ES-I3 (cell line): Measurements from ENCODE around the gene HLA-DQB1.
"Not testable (repeated sequence)": the region's sequence is repeated elsewhere in the genome, so short reads cannot be mapped to it uniquely, and the experiment has no call there.

Source experiments
- H3K36me3 ChIP-seq: 2 replicates; pipeline ENCODE4 v1.6.1; 2013; ENCODE audit warnings: mild to moderate bottlenecking, low read length, control low read depth, moderate library complexity; ENCODE audit not compliant: insufficient read depth
- H3K4me1 ChIP-seq: 2 replicates; pipeline ENCODE4 v1.6.1; 2013; ENCODE audit warnings: mild to moderate bottlenecking, control low read depth, low read length; ENCODE audit not compliant: insufficient read depth
- H3K9ac ChIP-seq: 2 replicates; pipeline ENCODE4 v1.6.1; 2013; ENCODE audit warnings: low read depth, mild to moderate bottlenecking, low read length, moderate library complexity
- H3K9me3 ChIP-seq: 2 replicates; pipeline ENCODE4 v1.6.1; 2013; ENCODE audit warnings: mild to moderate bottlenecking, low read length, moderate library complexity; ENCODE audit not compliant: control insufficient read depth, insufficient read depth

Gene HLA-DQB1

DNA sequence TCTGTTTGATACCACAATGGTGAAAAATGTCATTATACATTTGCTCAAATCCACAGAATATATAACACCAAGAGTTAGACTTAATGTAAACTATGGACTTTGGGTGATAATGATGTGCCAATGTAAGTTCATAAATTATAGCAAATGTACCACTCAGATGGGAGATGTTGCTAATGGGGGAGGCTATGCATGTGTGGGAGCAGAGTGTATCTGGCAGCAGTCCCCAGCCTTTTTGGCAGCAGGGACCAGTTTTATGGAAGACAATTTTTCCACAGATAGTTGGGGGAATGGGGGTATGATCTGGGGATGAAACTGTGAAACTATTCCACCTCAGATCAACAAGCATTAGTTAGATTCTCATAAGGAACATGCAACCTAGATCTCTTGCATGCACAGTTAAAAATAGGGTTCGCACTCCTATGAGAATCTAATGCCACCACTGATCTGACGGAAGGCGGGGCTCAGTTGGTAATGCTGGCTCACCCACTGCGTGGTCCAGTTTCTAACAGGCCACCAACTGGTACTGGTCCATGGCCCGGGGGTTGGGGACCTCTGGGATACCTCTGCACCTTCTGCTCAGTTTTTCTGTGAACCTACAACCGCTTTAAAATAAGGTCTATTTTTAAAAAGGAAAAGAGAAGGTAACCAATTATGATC is 21.3 kb downstream of the HLA-DQB1 start:
- no peaks in the 10 kb centered on the region for H3K4me1 ChIP-seq

DNA sequence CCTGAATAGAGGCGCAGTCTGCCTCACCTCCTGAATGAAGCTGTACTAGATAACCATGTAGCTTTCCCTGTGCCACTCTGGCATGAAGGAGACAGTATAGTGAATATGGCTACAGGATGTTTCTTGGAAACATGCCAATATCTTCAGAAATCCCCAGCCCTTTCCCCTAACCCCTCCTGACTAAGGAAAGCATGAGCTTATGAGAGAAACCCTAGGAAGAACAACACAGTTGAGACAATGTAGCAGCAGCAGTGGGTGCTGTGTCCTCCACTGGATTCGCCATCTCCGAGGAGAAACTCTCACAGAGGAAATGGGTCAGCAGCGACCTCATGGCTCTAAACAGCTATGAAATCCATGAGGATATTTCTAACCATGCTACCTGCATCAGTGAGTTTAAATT is 22.6 kb downstream of the HLA-DQB1 start:
- Histone ChIP-seq H3K9ac (no peak overlapping the region), H3K9me3 (no peaks in the 10 kb centered on the region), H3K36me3 (no peaks in the 10 kb centered on the region), H3K4me1 (no peaks in the 10 kb centered on the region)

More for the DNA sequence above, 21.3 kb downstream of the HLA-DQB1 start:
- H3K9ac ChIP-seq = no peak overlapping the region
- H3K9me3 ChIP-seq = no peaks in the 10 kb centered on the region
- no peaks in the 10 kb centered on the region for H3K36me3 ChIP-seq

DNA sequence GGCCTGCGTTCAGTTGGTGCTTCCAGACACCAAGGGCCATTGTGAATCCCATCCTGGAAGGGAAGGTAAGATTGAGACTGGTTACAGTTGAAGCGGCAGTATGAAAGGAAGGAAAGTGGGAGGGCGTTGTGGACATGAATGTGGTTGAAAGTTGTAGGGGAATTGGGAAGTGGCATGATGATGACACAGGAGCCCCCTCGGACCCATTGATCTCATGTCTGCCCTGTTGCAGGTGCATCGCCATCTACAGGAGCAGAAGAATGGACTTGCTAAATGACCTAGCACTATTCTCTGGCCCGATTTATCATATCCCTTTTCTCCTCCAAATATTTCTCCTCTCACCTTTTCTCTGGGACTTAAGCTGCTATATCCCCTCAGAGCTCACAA is 23.7 kb downstream of the HLA-DQB1 start:
- no peaks in the 10 kb centered on the region for H3K9me3 ChIP-seq
- no peaks in the 10 kb centered on the region for H3K4me1 ChIP-seq
- no peak overlapping the region for H3K9ac ChIP-seq
- H3K36me3 ChIP-seq = no peaks in the 10 kb centered on the region

DNA sequence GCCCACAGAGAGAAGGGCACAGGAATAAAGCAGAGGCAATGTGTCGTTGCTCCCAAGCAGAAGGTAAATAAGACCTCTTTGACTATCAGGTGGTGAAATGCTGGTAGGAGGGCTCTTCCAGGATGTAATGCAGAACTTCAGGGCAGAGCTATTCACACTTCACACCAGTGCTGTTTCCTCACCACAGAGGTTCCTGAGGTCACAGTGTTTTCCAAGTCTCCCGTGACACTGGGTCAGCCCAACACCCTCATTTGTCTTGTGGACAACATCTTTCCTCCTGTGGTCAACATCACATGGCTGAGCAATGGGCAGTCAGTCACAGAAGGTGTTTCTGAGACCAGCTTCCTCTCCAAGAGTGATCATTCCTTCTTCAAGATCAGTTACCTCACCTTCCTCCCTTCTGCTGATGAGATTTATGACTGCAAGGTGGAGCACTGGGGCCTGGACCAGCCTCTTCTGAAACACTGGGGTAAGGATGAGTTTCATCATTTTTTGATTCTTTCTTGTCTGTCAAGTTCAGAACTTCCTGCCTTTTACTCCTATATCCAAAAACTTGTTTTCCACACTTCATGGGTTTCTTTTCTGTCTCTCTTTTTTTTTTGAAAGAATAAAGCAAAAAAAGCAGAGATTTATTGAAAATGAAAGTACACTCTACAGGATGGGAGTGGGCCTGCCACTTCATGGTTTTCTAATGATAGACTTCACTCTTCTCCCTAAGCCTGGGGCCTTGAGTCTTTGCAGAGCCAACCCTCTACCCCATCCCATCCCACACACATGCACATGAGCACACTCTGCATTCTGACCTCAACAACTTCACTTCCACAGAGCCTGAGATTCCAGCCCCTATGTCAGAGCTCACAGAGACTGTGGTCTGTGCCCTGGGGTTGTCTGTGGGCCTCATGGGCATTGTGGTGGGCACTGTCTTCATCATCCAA is 24.4 kb downstream of the HLA-DQB1 start:
- H3K4me1 ChIP-seq, H3K9me3 ChIP-seq, H3K9ac ChIP-seq, H3K36me3 ChIP-seq: not testable (repeated sequence)

DNA sequence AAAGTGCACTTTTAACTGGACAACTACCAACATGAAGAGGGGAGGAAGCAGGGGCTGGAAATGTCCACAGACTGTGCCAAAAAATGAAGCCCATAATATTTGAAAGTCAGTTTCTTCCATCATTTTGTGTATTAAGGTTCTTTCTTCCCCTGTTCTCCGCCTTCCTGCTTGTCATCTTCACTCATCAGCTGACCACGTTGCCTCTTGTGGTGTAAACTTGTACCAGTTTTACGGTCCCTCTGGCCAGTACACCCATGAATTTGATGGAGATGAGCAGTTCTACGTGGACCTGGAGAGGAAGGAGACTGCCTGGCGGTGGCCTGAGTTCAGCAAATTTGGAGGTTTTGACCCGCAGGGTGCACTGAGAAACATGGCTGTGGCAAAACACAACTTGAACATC is 25.3 kb downstream of the HLA-DQB1 start:
- H3K9ac ChIP-seq = no peak overlapping the region
- peaks cover 5% of the 10 kb centered on the region for H3K4me1 ChIP-seq
- no peaks in the 10 kb centered on the region for H3K36me3 ChIP-seq
- no peaks in the 10 kb centered on the region for H3K9me3 ChIP-seq

DNA sequence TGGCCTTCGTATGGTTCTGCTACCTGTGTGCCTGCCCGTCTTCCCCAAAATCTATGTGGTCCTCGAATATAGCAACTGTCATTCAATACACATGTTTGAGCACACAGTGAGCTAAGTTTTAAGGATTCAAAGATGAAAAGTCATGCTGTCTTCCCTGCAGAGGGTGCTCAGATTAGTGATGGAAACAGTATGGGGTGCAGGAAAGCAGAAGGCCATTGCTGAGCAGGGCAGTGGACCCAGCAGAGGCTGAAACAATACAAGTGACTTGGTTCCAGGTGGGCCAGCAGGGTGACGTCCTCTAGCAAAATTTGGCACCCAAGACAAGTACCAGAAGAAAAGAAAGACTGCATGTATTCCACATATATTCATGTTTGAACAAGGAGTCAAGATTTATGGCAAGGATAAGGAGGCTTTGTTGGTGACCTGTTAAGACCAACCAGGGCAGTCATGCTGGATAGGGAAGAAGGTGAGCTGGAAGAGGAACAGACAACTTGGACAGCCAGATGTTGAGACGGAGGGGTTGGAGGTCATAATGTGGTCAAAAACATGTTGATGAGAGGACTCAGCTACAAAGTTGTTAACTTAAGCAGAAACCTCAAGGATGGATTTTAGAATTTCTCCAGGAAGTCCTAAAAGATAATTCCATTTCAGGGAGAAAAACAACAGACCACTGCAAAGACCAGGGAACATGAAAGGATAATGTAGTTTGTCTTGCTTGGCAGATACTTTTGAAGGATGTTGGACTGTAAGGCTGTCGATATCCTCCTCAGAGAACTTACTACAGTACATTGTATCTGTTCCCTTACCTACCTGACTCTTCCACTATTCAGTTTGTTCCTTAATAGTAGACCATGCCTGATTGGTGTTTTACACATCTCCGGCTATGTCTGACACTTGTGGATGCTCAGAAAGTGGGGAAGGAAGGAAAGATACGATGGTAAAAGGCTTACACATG is 26.7 kb downstream of the HLA-DQB1 start:
- Histone ChIP-seq H3K9ac (no peak overlapping the region), H3K36me3 (no peaks in the 10 kb centered on the region), H3K9me3 (no peaks in the 10 kb centered on the region), H3K4me1 (peaks cover 12% of the 10 kb centered on the region)

DNA sequence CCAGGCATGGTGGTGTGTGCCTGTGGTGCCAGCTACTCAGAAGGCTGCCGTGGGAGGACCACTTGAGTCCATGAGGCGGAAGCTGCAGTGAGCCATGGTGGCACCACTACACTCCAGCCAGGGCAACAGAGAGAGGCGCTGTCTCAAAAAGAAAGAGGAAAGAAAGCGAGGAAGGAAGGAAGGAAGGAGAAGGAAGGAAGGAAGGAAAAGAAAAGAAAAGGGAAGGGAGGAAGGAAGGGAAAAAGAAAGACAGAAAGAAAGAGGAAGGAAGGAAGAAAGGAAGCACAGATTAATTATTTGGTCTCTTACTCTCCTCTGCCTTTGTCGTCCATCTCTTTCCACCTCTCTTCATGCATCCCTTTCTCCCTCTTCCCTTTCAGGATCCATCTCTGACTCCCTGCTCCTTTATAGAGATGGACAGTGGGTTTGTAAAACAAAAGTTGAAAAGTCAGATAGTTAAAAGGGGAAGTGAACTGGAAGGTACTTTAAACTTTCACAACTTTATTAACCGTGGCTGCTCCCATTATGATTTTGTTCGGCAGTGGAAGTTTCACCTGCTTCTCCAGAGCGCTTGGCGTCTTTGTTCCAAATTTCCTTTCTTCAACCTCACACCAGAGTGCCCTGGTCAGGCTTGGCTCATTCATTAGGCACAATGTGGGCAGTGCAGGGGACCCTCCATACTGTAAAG is 27.8 kb downstream of the HLA-DQB1 start:
- H3K9me3 ChIP-seq = no peaks in the 10 kb centered on the region
- H3K4me1 ChIP-seq = peaks cover 12% of the 10 kb centered on the region

DNA sequence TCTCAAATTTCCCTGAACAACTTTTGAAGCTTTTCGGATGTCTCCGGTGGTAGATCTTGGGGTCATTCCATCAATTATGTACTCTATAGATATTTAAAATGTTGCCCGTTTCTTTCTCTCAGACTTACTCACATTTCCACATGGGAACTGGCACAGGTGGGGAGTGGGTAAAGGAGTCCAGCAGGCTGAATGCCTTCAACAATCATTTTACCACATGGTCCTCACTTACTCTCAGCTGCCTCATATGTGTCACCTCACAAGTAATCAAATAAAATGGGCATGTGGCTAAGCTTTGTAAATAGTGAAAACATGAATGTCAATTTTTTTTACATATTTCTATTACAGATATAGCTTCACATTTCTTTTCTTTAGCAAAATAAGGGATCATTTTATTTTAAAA is 28.6 kb downstream of the HLA-DQB1 start:
- Histone ChIP-seq H3K9me3 (no peaks in the 10 kb centered on the region), H3K4me1 (peaks cover 12% of the 10 kb centered on the region), H3K36me3 (no peaks in the 10 kb centered on the region), H3K9ac (no peak overlapping the region)

More for the DNA sequence above, 27.8 kb downstream of the HLA-DQB1 start:
- Histone ChIP-seq H3K9ac (no peak overlapping the region), H3K36me3 (no peaks in the 10 kb centered on the region)

DNA sequence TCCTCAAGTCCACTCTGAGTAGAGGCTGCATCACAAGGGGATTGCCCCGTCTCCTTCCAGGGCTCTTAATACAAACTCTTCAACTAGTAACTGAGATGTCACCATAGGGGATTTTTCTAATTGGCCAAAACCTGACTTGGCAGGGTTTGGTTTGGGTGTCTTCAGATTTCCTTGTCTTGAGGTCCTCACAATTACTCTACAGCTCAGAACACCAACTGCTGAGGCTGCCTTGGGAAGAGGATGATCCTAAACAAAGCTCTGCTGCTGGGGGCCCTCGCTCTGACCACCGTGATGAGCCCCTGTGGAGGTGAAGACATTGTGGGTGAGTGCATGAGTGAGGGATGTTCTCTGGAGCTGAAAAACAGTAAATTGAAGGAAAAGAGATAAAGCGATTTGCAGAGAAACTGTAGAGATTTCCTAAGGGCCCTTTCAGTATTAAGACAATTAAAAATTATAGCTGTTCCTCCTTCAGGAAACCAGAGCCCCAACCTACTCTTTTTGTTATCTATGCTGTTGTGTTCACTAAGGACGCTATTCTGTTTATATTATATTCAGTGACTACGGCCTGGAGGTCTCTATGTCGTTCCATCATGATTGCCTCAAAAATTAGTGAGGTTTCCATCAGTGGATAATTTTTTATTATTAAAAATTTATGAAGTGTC is 29.1 kb downstream of the HLA-DQB1 start, which contains the start of gene HLA-DQA1:
HLA-DQA1 (plus strand) TSS at position 188 of the 662 bp plus-strand sequence; CDS start at position 241, 53 bp downstream.
- Histone ChIP-seq H3K9ac (no peak within 1 kb of the TSS), H3K4me1 (peaks cover 12% of the 10 kb centered on the region), H3K36me3 (no peaks in the 10 kb centered on the region), H3K9me3 (no peaks in the 10 kb centered on the region)

DNA sequence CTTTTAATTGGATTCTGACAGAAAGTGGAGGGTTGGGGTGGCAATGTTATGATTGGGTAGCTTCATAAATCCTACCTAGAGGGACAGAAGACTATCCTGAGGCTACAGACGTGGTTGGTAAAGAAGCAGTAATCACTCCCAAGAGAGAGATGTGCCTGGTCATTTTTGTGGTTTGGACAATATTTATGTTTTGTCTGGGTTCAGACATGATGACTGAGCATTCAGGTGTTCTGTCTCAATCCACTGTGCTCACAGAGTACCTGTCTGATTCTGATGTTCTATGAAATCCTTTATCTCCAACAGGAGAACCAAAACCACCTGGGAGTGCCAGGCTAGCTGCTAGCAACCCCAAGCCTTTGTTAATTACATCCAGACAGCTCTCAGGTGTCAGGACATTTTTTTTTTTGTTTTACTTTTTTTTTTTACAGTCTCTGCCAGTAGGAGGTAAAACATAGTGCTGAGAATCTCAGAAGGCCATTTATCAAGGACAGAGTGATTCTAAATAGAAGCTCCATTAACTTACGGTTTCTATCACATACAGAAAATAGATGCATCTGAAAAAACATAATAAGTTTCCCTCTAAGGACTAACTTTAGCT is 30.8 kb downstream of the HLA-DQB1 start:
- H3K36me3 ChIP-seq = no peaks in the 10 kb centered on the region
- H3K9ac ChIP-seq = no peak overlapping the region
- H3K4me1 ChIP-seq = peaks cover 12% of the 10 kb centered on the region
- no peaks in the 10 kb centered on the region for H3K9me3 ChIP-seq

DNA sequence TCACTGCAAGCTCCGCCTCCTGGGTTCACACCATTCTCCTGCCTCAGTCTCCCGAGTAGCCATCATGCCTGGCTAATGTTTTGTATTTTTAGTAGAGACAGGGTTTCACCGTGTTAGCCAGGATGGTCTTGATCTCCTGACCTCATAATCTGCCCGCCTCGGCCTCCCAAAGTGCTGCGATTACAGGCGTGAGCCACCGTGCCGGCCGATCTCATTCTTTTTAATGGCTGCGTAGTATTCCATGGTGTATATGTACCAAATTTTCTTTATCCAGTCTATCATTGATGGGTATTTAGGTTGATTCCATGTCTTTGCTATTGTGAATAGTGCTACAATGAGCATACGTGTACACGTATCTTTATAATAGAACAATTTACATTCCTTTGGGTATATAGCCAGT is 36.7 kb downstream of the HLA-DQB1 start:
- not testable (repeated sequence) for H3K9ac ChIP-seq, H3K9me3 ChIP-seq, H3K36me3 ChIP-seq, H3K4me1 ChIP-seq

DNA sequence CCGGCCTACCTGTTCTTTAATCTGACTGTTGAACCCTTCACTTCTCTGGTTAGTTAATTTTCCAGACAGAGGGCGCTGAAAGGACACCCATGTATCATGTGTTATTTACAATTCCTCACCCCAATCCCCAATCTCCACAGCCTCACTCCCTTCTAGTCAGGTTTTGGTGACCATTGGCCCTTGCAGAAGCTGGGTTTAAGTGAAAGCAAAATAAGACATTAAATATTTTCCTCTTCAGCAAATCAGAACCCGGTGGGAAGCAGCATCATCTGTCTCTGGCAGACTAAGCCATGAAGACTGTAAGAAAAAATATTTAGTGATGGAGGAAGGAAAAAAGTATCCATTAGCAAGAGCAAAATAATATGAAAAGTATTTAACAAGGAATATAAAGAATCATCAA is 38.6 kb downstream of the HLA-DQB1 start:
- no peaks in the 10 kb centered on the region for H3K9me3 ChIP-seq
- H3K4me1 ChIP-seq = no peaks in the 10 kb centered on the region
- H3K36me3 ChIP-seq = no peaks in the 10 kb centered on the region
- H3K9ac ChIP-seq = no peak overlapping the region

DNA sequence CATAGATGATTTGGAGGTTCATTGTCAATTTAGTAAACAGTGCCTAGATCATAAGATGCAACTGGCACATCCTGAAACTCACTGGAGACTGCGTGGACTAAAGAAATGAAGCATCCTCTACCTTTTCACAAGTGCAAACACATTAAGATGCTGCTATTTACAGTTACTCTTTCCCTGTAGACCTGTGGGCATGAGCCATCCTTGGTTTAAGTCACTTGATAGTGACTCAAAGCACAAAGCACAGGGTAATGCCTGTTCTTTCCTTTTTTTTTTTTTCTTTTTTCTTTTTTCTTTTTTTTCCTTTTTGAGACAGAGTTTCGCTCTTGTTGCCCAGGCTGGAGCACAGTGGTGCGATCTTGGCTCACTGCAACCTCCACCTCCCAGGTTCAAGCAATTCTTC is 39.2 kb downstream of the HLA-DQB1 start:
- Histone ChIP-seq H3K9me3 (no peaks in the 10 kb centered on the region), H3K4me1 (no peaks in the 10 kb centered on the region), H3K9ac (no peak overlapping the region), H3K36me3 (no peaks in the 10 kb centered on the region)
